GM23338 (cell line): ENCODE results near the gene BCL11B. TPM values are rescaled to one million over a fixed set of nuclear protein-coding genes. Genes with fewer than 3 reads are reported as not detected.

Experiments used
- ATAC-seq: fragments of 200-7000 bp; cut with Tn5 transposase; 3 replicates; pipeline ENCODE4 v1.9.1; 2020
- DNase-seq: peaks from one replicate; pipeline ENCODE4 v3.0.0-alpha.2; 2015; ENCODE audit warnings: low spot score
- H2AFZ ChIP-seq: fragments of 200-600 bp; sonication (generic); 2 replicates; pipeline ENCODE4 v1.8.0; 2016; ENCODE audit warnings: antibody characterized with exemption, mild to moderate bottlenecking, moderate library complexity
- H3F3A ChIP-seq: fragments of 200-600 bp; sonication (generic); replicated peaks from 2 replicates; pipeline ENCODE4 v1.8.0; 2017; ENCODE audit warnings: antibody characterized with exemption, mixed run types, low read depth
- H3K27ac ChIP-seq: fragments of 200-600 bp; sonication (generic); 2 replicates; pipeline ENCODE4 v1.6.1; 2016; ENCODE audit warnings: low read depth
- H3K27me3 ChIP-seq: fragments of 200-600 bp; sonication (generic); 2 replicates; pipeline ENCODE4 v1.8.0; 2016; ENCODE audit warnings: mild to moderate bottlenecking, mixed run types, moderate library complexity; ENCODE audit not compliant: insufficient read depth
- H3K36me3 ChIP-seq: fragments of 200-600 bp; sonication (generic); 2 replicates; pipeline ENCODE4 v1.8.0; 2016; ENCODE audit warnings: mild to moderate bottlenecking; ENCODE audit not compliant: insufficient read depth
- H3K4me1 ChIP-seq: fragments of 200-600 bp; sonication (generic); 2 replicates; pipeline ENCODE4 v1.8.0; 2016; ENCODE audit warnings: mild to moderate bottlenecking, moderate library complexity; ENCODE audit not compliant: insufficient read depth
- H3K4me2 ChIP-seq: fragments of 200-600 bp; sonication (generic); 2 replicates; pipeline ENCODE4 v1.7.1; 2017; ENCODE audit warnings: mixed run types
- H3K4me3 ChIP-seq: fragments of 200-600 bp; sonication (generic); 2 replicates; pipeline ENCODE4 v1.6.1; 2016; ENCODE audit warnings: mixed run types
- H3K79me2 ChIP-seq: fragments of 200-600 bp; sonication (generic); replicated peaks from 2 replicates; pipeline ENCODE4 v1.8.0; 2017; ENCODE audit warnings: mild to moderate bottlenecking; ENCODE audit not compliant: insufficient read depth
- H3K9me2 ChIP-seq: fragments of 200-600 bp; sonication (generic); 2 replicates; pipeline ENCODE4 v1.8.0; 2017; ENCODE audit not compliant: insufficient read depth
- H4K20me1 ChIP-seq: fragments of 200-600 bp; sonication (generic); replicated peaks from 2 replicates; pipeline ENCODE4 v1.8.0; 2017; ENCODE audit warnings: mild to moderate bottlenecking; ENCODE audit not compliant: insufficient read depth
- H3K27ac Mint-ChIP-seq: 2 replicates; pipeline ENCODE4 v1.8.0; 2020; ENCODE audit warnings: inconsistent platforms, mild to moderate bottlenecking, moderate library complexity, mixed read lengths
- H3K27me3 Mint-ChIP-seq: 3 replicates; pipeline ENCODE4 v1.8.0; 2022; ENCODE audit warnings: low read depth, mild to moderate bottlenecking, moderate library complexity, mixed read lengths, inconsistent platforms; ENCODE audit not compliant: insufficient read depth, poor library complexity
- H3K36me3 Mint-ChIP-seq: 3 replicates; pipeline ENCODE4 v1.8.0; 2021; ENCODE audit warnings: low read depth, mild to moderate bottlenecking, inconsistent platforms, moderate library complexity, mixed read lengths
- H3K4me1 Mint-ChIP-seq: 3 replicates; pipeline ENCODE4 v1.8.0; 2020; ENCODE audit warnings: mild to moderate bottlenecking, inconsistent platforms, mixed read lengths
- H3K4me3 Mint-ChIP-seq: 3 replicates; pipeline ENCODE4 v1.8.0; 2021; ENCODE audit warnings: moderate library complexity, mild to moderate bottlenecking, inconsistent platforms, mixed read lengths
- H3K9me3 Mint-ChIP-seq: 3 replicates; pipeline ENCODE4 v1.8.0; 2020; ENCODE audit warnings: moderate library complexity, mild to moderate bottlenecking, inconsistent platforms, mixed read lengths
- CREB1 ChIP-seq: fragments of 250-450 bp; sonication (Bioruptor Pico); IDR thresholded peaks from 2 replicates; pipeline ENCODE4 v1.5.0; 2020; ENCODE audit warnings: low read depth, mild to moderate bottlenecking, moderate library complexity
- CTCF ChIP-seq, 2 experiments: fragments of 200-600 bp in 1 of 2; sonication (generic) in 1 of 2; conservative IDR thresholded peaks; 2 replicates each; pipeline versions ENCODE4 v1.5.1 to v1.6.1; 2016 to 2017; ENCODE audit warnings: antibody characterized with exemption in 2 of 2, low read depth in 2 of 2, mild to moderate bottlenecking in 2 of 2, moderate library complexity in 1 of 2
- ETS1 ChIP-seq: IDR thresholded peaks from 2 replicates; pipeline ENCODE4 v1.6.1; 2016; ENCODE audit warnings: antibody characterized with exemption
- EZH2 ChIP-seq: fragments of 200-600 bp; sonication (generic); IDR thresholded peaks from one replicate; pipeline ENCODE4 v1.8.0; 2017; ENCODE audit warnings: antibody characterized with exemption, mild to moderate bottlenecking, low read depth; ENCODE audit not compliant: unreplicated experiment
- EZH2phosphoT487 ChIP-seq: fragments of 200-600 bp; sonication (generic); IDR thresholded peaks from one replicate; pipeline ENCODE4 v1.8.1; 2018; ENCODE audit warnings: antibody characterized with exemption; ENCODE audit not compliant: unreplicated experiment
- JUNB ChIP-seq: IDR thresholded peaks from one replicate; pipeline ENCODE4 v1.6.1; 2016; ENCODE audit warnings: antibody characterized with exemption; ENCODE audit not compliant: unreplicated experiment
- NANOG ChIP-seq: IDR thresholded peaks from 2 replicates; pipeline ENCODE4 v1.6.1; 2016; ENCODE audit warnings: antibody characterized with exemption, borderline replicate concordance
- POLR2AphosphoS5 ChIP-seq: IDR thresholded peaks from 2 replicates; pipeline ENCODE4 v1.6.1; 2016; ENCODE audit warnings: antibody characterized with exemption, low read depth
- REST ChIP-seq: IDR thresholded peaks from one replicate; pipeline ENCODE4 v1.6.1; 2018; ENCODE audit warnings: antibody characterized with exemption; ENCODE audit not compliant: unreplicated experiment
- STAT1 ChIP-seq: IDR thresholded peaks from one replicate; pipeline ENCODE4 v1.6.1; 2016; ENCODE audit warnings: antibody characterized with exemption; ENCODE audit not compliant: unreplicated experiment
- ZNF114 ChIP-seq: fragments of 250-450 bp; sonication (Bioruptor Pico); IDR thresholded peaks from 2 replicates; pipeline ENCODE4 v1.5.0; 2020; ENCODE audit warnings: mild to moderate bottlenecking, moderate library complexity
- ZNF331 ChIP-seq: fragments of 250-450 bp; sonication (Bioruptor Pico); IDR thresholded peaks from 2 replicates; pipeline ENCODE4 v1.5.0; 2020; ENCODE audit warnings: low read depth, mild to moderate bottlenecking, moderate library complexity
- ZNF462 ChIP-seq: fragments of 250-450 bp; sonication (Bioruptor Pico); IDR thresholded peaks from 2 replicates; pipeline ENCODE4 v1.5.0; 2020; ENCODE audit warnings: mild to moderate bottlenecking, moderate library complexity
- polyA plus RNA-seq: library from polyadenylated mRNA; unstranded; fragments of >200 nt; fragmentation: Nextera tagmentation; extraction: Ambion mirVana; gene quantifications from 2 replicates; pipeline ENCODE4 v1.2.1, GENCODE V29; 2016
- total RNA-seq: library from RNA; depleted of rRNA; stranded (reverse); fragments of >200 nt; shearing (Covaris generic); gene quantifications from 2 replicates; pipeline ENCODE4 v1.2.3, GENCODE V29; 2014

The BCL11B gene
- total and polyA plus RNA-seq, 2 experiments from 2014 or later, result 2.4 to 6.7 TPM

- Histone ChIP-seq H3K27me3 (no peaks in the 10 kb centered on the region), H3K79me2 (peaks cover 91% of the 10 kb centered on the region), H3F3A (no peaks in the 10 kb centered on the region), H2AFZ (no peak overlapping the region; the same call in 1 of the 2 replicates), H3K4me3 (peak overlapping the region; percentile 59), H4K20me1 (no peaks in the 10 kb centered on the region), H3K4me2 (peak overlapping the region; percentile 88), H3K4me1 (peaks cover 44% of the 10 kb centered on the region), H3K27ac (peak overlapping the region; percentile 83), H3K9me2 (no peaks in the 10 kb centered on the region), H3K36me3 (no peaks in the 10 kb centered on the region)
- peak; percentile 91 for DNase-seq
- ATAC-seq, result peak; percentile 88
- Mint-ChIP-seq H3K27me3 (peaks cover 13% of the 10 kb centered on the region), H3K27ac (peak overlapping the region; percentile 86), H3K4me1 (peaks cover 59% of the 10 kb centered on the region), H3K9me3 (no peaks in the 10 kb centered on the region; the same call in 1 of the 3 replicates), H3K36me3 (peaks cover 8% of the 10 kb centered on the region), H3K4me3 (peak overlapping the region; percentile 60)
- TF ChIP-seq EZH2 (no peak), ZNF114 (CRISPR knock-in tag) (no peak), REST (no peak), EZH2phosphoT487 (no peak), POLR2AphosphoS5 (0 out of 2 replicates have a peak, but pooled peaks have one; percentile 37), ZNF462 (CRISPR knock-in tag) (no peak), ZNF331 (CRISPR knock-in tag) (no peak), STAT1 (no peak), NANOG (no peak), CTCF (conservative IDR thresholded peaks at IDR 0.05; ENCODE audit: low read depth in 2 of 2) (peak in 1 of 2 experiments; percentile 51; a peak in 3 of 4 replicates), JUNB (no peak), CREB1 (CRISPR knock-in tag) (no peak), ETS1 (no peak)
Measured at GRCh38 chr14:99231850-99232713, 39.9 kb downstream of the BCL11B start.
